H9 (cell line): Measurements from ENCODE around the gene SSTR3. TPM values are rescaled to one million over a fixed set of nuclear protein-coding genes. Genes with fewer than 3 reads are reported as not detected.
A peak's percentile ranks its signal among the peaks of the same experiment; 100 is the strongest.

Experiments used
- DNase-seq: peaks from one replicate; pipeline ENCODE4 v3.0.0-alpha.2; 2017
- H2AFZ ChIP-seq: one replicate; pipeline ENCODE4 v1.6.1; 2013; ENCODE audit warnings: mild to moderate bottlenecking, low read length, control low read depth, moderate library complexity
- H2AK5ac ChIP-seq: 2 replicates; pipeline ENCODE4 v1.6.1; 2013; ENCODE audit warnings: low read length, control low read depth, mixed read lengths; ENCODE audit not compliant: insufficient read length
- H2BK120ac ChIP-seq: one replicate; pipeline ENCODE4 v1.6.1; 2013; ENCODE audit warnings: low read depth, mild to moderate bottlenecking, low read length, control low read depth, inconsistent platforms; ENCODE audit not compliant: poor library complexity, severe bottlenecking
- H2BK12ac ChIP-seq: 2 replicates; pipeline ENCODE4 v1.6.1; 2013; ENCODE audit warnings: low read length, control low read depth, mixed read lengths, low read depth; ENCODE audit not compliant: insufficient read length
- H2BK15ac ChIP-seq: 2 replicates; pipeline ENCODE4 v1.6.1; 2013; ENCODE audit warnings: low read depth, low read length, control low read depth
- H2BK20ac ChIP-seq: one replicate; pipeline ENCODE4 v1.6.1; 2013; ENCODE audit warnings: low read depth, mild to moderate bottlenecking, low read length, control low read depth, inconsistent platforms; ENCODE audit not compliant: poor library complexity, severe bottlenecking
- H2BK5ac ChIP-seq: 2 replicates; pipeline ENCODE4 v1.6.1; 2013; ENCODE audit warnings: low read length, control low read depth, mixed read lengths; ENCODE audit not compliant: insufficient read length
- H3K14ac ChIP-seq: 2 replicates; pipeline ENCODE4 v1.6.1; 2013; ENCODE audit warnings: low read length, control low read depth; ENCODE audit not compliant: insufficient read depth
- H3K18ac ChIP-seq: 2 replicates; pipeline ENCODE4 v1.6.1; 2013; ENCODE audit warnings: low read depth, mild to moderate bottlenecking, mixed read lengths, low read length, control low read depth; ENCODE audit not compliant: insufficient read length
- H3K23ac ChIP-seq: 2 replicates; pipeline ENCODE4 v1.6.1; 2013; ENCODE audit warnings: low read length, control low read depth, mixed read lengths, low read depth; ENCODE audit not compliant: insufficient read length
- H3K23me2 ChIP-seq: 2 replicates; pipeline ENCODE4 v1.6.1; 2013; ENCODE audit warnings: low read depth, mild to moderate bottlenecking, mixed read lengths, low read length, control low read depth; ENCODE audit not compliant: insufficient read length, poor library complexity, severe bottlenecking
- H3K27ac ChIP-seq: 2 replicates; pipeline ENCODE4 v1.5.1; 2013; ENCODE audit warnings: low read length, control low read depth, mixed read lengths, low read depth; ENCODE audit not compliant: insufficient read length
- H3K27me3 ChIP-seq: 2 replicates; pipeline ENCODE4 v1.6.1; 2013; ENCODE audit warnings: low read length, control low read depth, inconsistent platforms; ENCODE audit not compliant: insufficient read depth
- H3K4ac ChIP-seq: 2 replicates; pipeline ENCODE4 v1.6.1; 2013; ENCODE audit warnings: low read depth, mild to moderate bottlenecking, control low read depth, inconsistent platforms, low read length, moderate library complexity
- H3K4me1 ChIP-seq: 2 replicates; pipeline ENCODE4 v1.6.1; 2013; ENCODE audit warnings: low read length, control low read depth, inconsistent platforms; ENCODE audit not compliant: insufficient read depth
- H3K4me2 ChIP-seq: 2 replicates; pipeline ENCODE4 v1.6.1; 2013; ENCODE audit warnings: low read length, control low read depth, mixed read lengths; ENCODE audit not compliant: insufficient read length, insufficient read depth
- H3K56ac ChIP-seq: 2 replicates; pipeline ENCODE4 v1.6.1; 2013; ENCODE audit warnings: low read depth, mild to moderate bottlenecking, mixed read lengths, low read length, control low read depth; ENCODE audit not compliant: insufficient read length
- H3K79me1 ChIP-seq: 2 replicates; pipeline ENCODE4 v1.6.1; 2013; ENCODE audit warnings: low read depth, mild to moderate bottlenecking, moderate library complexity, low read length, control low read depth, inconsistent platforms; ENCODE audit not compliant: insufficient read depth, poor library complexity, severe bottlenecking
- H3K79me2 ChIP-seq: 2 replicates; pipeline ENCODE4 v1.6.1; 2013; ENCODE audit warnings: low read length, control low read depth, inconsistent platforms; ENCODE audit not compliant: insufficient read depth
- H3K9ac ChIP-seq: 2 replicates; pipeline ENCODE4 v1.6.1; 2013; ENCODE audit warnings: low read length, control low read depth, mixed read lengths; ENCODE audit not compliant: insufficient read length; ENCODE audit errors: extremely low read depth
- H3K9me3 ChIP-seq: one replicate; pipeline ENCODE4 v1.6.1; 2013; ENCODE audit warnings: low read depth, low read length, inconsistent platforms; ENCODE audit not compliant: control insufficient read depth
- H3T11ph ChIP-seq: one replicate; pipeline ENCODE4 v1.6.1; 2013; ENCODE audit warnings: mild to moderate bottlenecking, low read length, control low read depth, inconsistent platforms
- H4K20me1 ChIP-seq: one replicate; pipeline ENCODE4 v1.6.1; 2013; ENCODE audit not compliant: control insufficient read depth, insufficient read length, insufficient read depth
- H4K5ac ChIP-seq: 2 replicates; pipeline ENCODE4 v1.6.1; 2013; ENCODE audit warnings: low read depth, mild to moderate bottlenecking, mixed read lengths, low read length, control low read depth; ENCODE audit not compliant: insufficient read length
- H4K8ac ChIP-seq: replicated peaks from 2 replicates; pipeline ENCODE4 v1.6.1; 2013; ENCODE audit warnings: low read length, control low read depth, mixed read lengths, low read depth; ENCODE audit not compliant: insufficient read length
- H4K91ac ChIP-seq: 2 replicates; pipeline ENCODE4 v1.6.1; 2013; ENCODE audit warnings: low read depth, mild to moderate bottlenecking, moderate library complexity, mixed read lengths, low read length, control low read depth; ENCODE audit not compliant: insufficient read length
- H3K27ac Mint-ChIP-seq, 3 experiments: 2 replicates in 2 of 3; 3 replicates in 1 of 3; pipeline ENCODE4 v1.8.0; 2020 to 2021; ENCODE audit warnings: mixed read lengths in 3 of 3, mild to moderate bottlenecking in 1 of 3, moderate library complexity in 1 of 3
- H3K27me3 Mint-ChIP-seq: 2 replicates; pipeline ENCODE4 v1.8.0; 2021; ENCODE audit warnings: low read depth, mild to moderate bottlenecking, moderate library complexity, mixed read lengths
- H3K36me3 Mint-ChIP-seq, 3 experiments: 2 replicates in 2 of 3; 3 replicates in 1 of 3; pipeline ENCODE4 v1.8.0; 2020 to 2021; ENCODE audit warnings: low read depth in 3 of 3, mixed read lengths in 3 of 3; ENCODE audit not compliant: insufficient read depth in 1 of 3
- H3K4me1 Mint-ChIP-seq, 2 experiments: 2 replicates each; pipeline ENCODE4 v1.8.0; 2020; ENCODE audit warnings: mixed read lengths in 2 of 2
- H3K4me3 Mint-ChIP-seq, 2 experiments: 2 replicates in 1 of 2; 3 replicates in 1 of 2; pipeline ENCODE4 v1.8.0; 2020 to 2021; ENCODE audit warnings: mild to moderate bottlenecking in 2 of 2, mixed read lengths in 2 of 2, moderate library complexity in 1 of 2
- H3K9me3 Mint-ChIP-seq, 2 experiments: 2 replicates in 1 of 2; 3 replicates in 1 of 2; pipeline ENCODE4 v1.8.0; 2020; ENCODE audit warnings: mild to moderate bottlenecking in 2 of 2, mixed read lengths in 2 of 2, moderate library complexity in 1 of 2
- WGBS: extraction: QIAGEN DNeasy Blood & Tissue Kit; methylation state at CpG from one replicate; pipeline ENCODE4 v1.1.7; 2013; ENCODE audit warnings: missing lambda C conversion rate, low lambda C conversion rate, mixed read lengths; ENCODE audit not compliant: insufficient read length; ENCODE audit errors: extremely low coverage; 5-methylcytosine and 5-hydroxymethylcytosine counted together
- total RNA-seq: library from RNA; stranded (reverse); gene quantifications from 2 replicates; pipeline ENCODE4 v1.2.1, GENCODE V29; 2021
- TF ChIP-seq, protein P1 (sequence below): fragments of 200-600 bp; sonication (generic); conservative IDR thresholded peaks from 3 replicates; pipeline ENCODE4 v1.8.0; 2021; ENCODE audit warnings: antibody characterized with exemption, mild to moderate bottlenecking

SSTR3 gene
- total RNA-seq, 1 experiment from 2014 or later = 0.68 TPM

DNA sequence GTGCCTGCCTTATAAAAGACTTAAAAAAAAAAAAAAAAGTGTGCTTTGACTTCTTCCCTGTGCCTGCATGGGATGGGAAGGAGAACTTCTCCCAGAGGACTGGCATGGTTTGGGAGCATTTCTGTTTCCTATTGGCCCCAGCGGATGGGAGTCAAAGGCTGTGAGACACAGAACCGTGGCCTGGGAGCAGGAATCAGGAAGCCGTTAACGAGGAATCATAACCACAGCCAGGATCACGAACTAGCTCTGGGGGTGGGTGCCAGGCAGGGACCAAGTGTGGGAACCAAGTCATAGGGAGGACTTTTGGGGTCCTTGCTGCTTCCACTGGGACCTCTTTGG is 24.8 kb downstream of the SSTR3 start:
- no CpG with 5 or more reads among the region's 5 CpGs for WGBS
- Mint-ChIP-seq H3K27ac (peak overlapping the region; percentile 57 to 88 (median 85); a peak in 4 of 7 replicates), H3K4me1 (peaks cover 29 to 43% of the 10 kb centered on the region in 2 experiments), H3K9me3 (peaks cover 3 to 12% of the 10 kb centered on the region in 2 experiments), H3K36me3 (peaks cover 8 to 18% (median 9%) of the 10 kb centered on the region in 3 experiments; a peak in 6 of 7 replicates), H3K27me3 (no peaks in the 10 kb centered on the region; the same call in 1 of the 2 replicates), H3K4me3 (peak overlapping the region; percentile 62 to 77)
- Histone ChIP-seq H4K5ac (no peak overlapping the region), H4K91ac (no peak overlapping the region), H2BK15ac (no peak overlapping the region), H3K27me3 (no peaks in the 10 kb centered on the region), H4K20me1 (no peaks in the 10 kb centered on the region), H2BK20ac (no peak overlapping the region), H3K23me2 (peaks cover 9% of the 10 kb centered on the region), H3T11ph (no peak overlapping the region), H3K27ac (no peak overlapping the region), H3K79me2 (no peaks in the 10 kb centered on the region), H3K9ac (no peak overlapping the region), H2AFZ (no peak overlapping the region), H3K18ac (no peak overlapping the region), H3K56ac (no peak overlapping the region), H2AK5ac (no peak overlapping the region), H3K79me1 (no peaks in the 10 kb centered on the region), H3K4me1 (peaks cover 5% of the 10 kb centered on the region), H2BK5ac (no peak overlapping the region), H3K14ac (peak overlapping the region; percentile 25; the same call in 1 of the 2 replicates), H2BK12ac (no peak overlapping the region), H2BK120ac (no peak overlapping the region), H4K8ac (no peak overlapping the region), H3K4ac (no peak overlapping the region), H3K23ac (no peak overlapping the region), H3K9me3 (no peaks in the 10 kb centered on the region), H3K4me2 (peak overlapping the region; percentile 60)
- TF ChIP-seq, protein P1, sequence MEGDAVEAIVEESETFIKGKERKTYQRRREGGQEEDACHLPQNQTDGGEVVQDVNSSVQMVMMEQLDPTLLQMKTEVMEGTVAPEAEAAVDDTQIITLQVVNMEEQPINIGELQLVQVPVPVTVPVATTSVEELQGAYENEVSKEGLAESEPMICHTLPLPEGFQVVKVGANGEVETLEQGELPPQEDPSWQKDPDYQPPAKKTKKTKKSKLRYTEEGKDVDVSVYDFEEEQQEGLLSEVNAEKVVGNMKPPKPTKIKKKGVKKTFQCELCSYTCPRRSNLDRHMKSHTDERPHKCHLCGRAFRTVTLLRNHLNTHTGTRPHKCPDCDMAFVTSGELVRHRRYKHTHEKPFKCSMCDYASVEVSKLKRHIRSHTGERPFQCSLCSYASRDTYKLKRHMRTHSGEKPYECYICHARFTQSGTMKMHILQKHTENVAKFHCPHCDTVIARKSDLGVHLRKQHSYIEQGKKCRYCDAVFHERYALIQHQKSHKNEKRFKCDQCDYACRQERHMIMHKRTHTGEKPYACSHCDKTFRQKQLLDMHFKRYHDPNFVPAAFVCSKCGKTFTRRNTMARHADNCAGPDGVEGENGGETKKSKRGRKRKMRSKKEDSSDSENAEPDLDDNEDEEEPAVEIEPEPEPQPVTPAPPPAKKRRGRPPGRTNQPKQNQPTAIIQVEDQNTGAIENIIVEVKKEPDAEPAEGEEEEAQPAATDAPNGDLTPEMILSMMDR = no peak
- no peak for DNase-seq
